RPMI7951 (cell line): ENCODE measurements around the gene SOS1. TPM values are rescaled to one million over a fixed set of nuclear protein-coding genes. Genes with fewer than 3 reads are reported as not detected.
A peak's percentile ranks its signal among the peaks of the same experiment; 100 is the strongest.

ENCODE experiments used
- DNase-seq: peaks from one replicate; pipeline ENCODE4 v3.0.0-alpha.2; 2012; ENCODE audit warnings: low read depth
- total RNA-seq: library from RNA; depleted of rRNA; stranded (reverse); fragments of >200 nt; shearing (Covaris generic); gene quantifications from 2 replicates; pipeline ENCODE4 v1.2.3, GENCODE V29; 2014

SOS1 gene
- total RNA-seq, 1 experiment from 2014 or later, result 17.8 TPM

- no peak for DNase-seq
These were observed 93.4 kb downstream of the SOS1 start for GRCh38 chr2:39027421-39027820.

GRCh38 chr2:39024833-39025232 is 96.0 kb downstream of the SOS1 start:
- DNase-seq, result peak; percentile 2

DNA sequence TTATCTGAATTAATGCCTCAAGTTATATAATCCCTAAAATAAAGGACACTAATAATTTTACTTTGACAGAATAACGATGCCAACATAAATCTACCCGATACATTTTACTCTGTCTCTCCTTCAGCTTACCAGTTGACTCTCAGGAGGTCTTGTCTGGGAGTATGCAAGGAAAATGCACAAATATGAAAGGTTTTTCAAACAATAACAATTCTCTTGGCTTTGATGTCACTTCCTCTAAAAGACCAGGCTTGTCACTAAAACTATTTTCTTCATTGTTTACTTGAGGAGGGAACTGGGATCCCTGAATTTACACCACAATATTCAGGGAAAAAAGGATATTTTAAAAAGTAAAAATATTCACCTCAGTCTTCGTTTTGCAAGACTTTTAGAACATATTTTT is 97.2 kb downstream of the SOS1 start:
- DNase-seq, result no peak

GRCh38 chr2:39022642-39023235 is 98.1 kb downstream of the SOS1 start:
- DNase-seq, result no peak

DNA sequence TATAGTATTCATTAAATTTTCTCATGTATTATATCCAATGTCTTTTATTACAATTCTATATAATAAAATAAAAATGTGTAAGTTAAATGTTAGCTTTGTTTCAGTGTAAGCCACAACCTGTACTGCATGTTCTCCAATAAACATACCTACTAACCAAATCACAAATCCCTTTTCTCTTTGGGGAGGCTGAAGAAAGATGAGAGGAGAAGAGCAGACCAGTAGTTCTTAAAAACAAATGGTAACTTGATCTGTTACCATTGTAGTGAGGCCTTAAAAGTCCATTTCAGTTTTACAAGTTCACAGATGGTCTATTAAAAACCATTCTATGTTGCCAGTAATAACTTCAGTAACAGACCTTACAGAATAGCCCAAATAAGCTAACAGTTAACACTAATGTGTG is 100.5 kb downstream of the SOS1 start:
- DNase-seq, result no peak

DNA sequence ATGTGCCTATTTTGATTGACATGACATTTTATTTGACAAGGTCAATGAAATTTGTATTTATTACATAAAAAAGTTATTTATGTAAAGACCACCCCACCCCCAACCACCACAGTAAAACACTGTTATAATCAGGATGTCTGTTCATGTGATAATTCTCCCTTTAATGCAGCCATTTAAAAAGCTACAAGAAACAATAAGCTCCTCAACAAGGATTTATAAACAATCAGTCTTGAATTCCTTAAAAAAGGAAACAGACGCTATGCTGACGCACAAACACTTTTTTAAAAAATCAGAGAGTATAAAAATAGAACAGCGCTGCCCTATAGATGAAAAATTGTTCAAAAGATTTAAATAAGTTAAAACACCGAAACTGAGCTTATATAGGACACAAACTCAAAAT is 102.2 kb downstream of the SOS1 start:
- DNase-seq, result no peak

GRCh38 chr2:39017334-39017733 is 103.5 kb downstream of the SOS1 start:
- DNase-seq, result no peak

DNA sequence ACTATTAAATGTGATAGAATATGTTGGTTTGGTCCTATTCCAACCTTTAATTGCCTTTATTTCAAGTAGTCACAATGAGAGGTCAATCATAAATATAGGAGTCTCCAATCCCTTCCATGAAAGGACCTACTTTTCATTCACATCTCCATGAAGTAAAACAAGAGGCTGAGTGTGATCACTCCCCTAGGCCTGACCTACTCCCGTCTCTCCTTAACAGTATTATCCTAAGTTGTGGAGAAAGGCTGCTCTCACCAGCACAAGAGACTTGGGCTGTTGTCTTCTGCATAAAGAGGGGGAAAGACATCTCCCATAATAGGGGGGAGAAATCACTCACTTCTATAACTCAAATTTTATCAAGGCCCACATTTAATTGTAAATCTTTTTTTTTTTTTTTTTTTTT is 105.4 kb downstream of the SOS1 start:
- no peak for DNase-seq

DNA sequence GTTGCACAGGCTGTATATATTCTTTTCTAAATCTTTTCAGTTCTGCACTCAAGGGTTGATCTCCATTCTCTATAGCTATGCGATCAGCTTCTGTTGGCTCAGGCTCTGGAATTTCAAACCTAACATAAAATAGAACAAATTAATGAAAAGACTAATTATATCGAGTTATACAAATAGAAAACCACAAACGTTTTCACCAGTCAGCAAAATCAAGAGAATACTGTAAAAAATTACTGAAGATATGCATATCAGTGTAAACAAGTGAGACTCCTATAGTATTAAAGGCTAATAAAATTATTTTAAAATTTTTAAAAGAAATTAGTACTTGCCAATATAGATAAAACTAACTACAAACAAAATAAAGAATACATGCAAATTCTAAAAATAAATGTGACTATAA is 107.0 kb downstream of the SOS1 start:
- no peak for DNase-seq

GRCh38 chr2:39008665-39009064 is 112.2 kb downstream of the SOS1 start:
- DNase-seq, result no peak

DNA sequence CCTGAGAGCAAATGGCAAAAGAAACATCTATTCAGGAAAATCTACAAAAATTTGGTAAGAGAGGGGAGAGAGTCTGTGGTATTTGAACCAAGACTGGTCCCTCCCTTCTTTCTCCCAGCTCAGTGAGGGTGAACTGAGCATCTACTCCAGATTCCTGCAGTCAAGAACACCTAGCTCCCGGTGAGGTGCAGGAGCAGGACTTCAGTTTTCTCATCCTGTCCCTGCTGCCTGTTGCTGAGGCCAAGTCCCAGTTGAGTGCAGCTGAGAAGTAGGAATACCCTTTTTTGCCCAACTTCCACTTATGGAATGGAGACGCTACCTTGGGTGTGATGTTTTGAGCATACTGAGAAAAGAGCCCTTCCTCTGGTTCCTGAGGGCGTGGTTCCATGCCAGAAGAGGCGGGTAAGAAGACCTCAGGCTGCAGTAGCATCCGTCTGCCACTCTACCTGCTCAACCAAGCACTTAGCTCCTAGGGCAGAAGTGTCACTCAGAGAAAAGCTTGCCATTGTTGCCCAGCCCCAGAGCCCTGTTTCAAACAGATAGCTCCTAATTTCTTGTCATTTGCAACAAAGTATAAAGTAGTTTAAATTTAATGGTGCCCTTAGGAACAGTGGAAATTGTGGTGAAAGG is 112.9 kb downstream of the SOS1 start:
- DNase-seq, result no peak

DNA sequence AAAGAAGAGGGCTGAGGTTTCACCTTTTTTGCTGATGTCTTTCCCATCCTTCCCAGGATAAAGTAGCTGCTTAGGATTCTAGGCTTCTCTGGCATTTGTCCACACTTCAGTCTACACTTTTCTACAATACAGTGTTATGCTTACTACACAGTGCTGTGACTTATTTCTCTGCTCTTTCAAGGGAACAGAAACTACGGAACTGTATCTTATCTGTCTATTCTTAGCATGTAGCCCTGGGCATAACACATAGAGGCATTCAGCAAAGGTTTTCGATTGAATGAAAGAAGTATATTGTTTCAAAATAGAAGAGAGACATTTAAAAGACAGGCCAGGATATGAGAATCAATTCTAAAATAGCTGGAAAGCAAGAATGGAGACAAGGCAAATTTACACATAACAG is 120.3 kb downstream of the SOS1 start:
- peak; percentile 42 for DNase-seq

DNA sequence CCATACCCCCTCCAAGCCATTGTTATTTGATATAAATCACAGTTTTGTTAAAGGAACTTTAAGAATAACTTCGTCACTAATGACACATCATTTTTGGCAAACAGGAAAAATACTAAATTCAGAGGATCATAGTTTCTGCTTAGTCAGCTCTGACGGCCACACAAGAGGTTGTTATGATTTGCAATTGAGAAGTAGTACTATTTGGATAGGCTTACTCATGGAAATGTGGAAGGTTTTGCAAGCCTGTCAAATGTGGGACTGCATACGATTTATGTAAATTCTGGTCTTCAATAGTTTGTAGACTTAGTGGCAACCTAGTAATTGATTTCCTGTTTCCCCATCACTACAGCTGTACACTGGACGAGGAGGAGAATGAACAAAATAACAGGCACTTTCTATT is 123.1 kb downstream of the SOS1 start:
- DNase-seq, result peak; percentile 44

GRCh38 chr2:38991899-38992298 is 129.0 kb downstream of the SOS1 start:
- DNase-seq, result peak; percentile 9

- DNase-seq, result no peak
These were observed 132.1 kb downstream of the SOS1 start for GRCh38 chr2:38988716-38989115.

DNA sequence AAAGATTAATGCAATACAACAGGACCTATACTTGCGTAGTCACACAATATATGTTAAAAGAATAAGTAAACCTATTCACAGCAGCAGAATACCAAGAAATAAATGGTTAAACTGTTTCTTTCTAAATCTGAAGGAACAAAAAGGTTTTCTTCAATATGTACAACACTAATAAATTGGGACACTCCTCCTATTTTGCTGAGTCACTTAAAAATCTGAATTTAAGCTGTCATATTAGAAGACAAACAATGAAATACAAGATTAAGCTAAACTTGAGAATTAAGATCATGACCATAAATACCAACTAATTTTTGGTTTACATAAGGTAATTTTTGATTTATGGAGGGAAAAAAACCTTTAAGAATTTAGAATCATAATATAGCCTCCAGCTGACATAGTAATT is 138.4 kb downstream of the SOS1 start:
- DNase-seq, result no peak

GRCh38 chr2:38981670-38982357 is 139.0 kb downstream of the SOS1 start:
- no peak for DNase-seq

- no peak for DNase-seq
These were observed 139.7 kb downstream of the SOS1 start for GRCh38 chr2:38981003-38981669.

DNA sequence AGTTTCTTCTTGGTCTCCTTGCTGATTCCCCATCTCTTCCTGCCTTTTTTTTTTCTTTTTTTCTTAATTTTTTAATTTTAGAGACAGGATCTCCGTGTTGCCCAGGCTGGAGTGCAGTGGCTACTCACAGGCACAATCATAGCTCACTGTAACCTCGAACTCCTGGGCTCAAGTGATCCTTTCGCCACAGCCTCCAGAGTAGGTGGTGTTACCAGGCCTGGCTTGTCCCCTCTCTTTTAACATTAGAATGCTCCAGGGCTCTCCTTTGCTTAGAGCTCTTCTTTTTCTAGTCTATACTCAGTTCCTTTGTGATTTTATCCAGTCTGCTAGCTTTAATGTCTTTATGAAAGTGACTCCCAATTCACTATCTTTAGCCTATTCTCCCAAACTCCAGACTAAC is 141.9 kb downstream of the SOS1 start:
- DNase-seq, result no peak

- DNase-seq, result no peak
These were observed 142.5 kb downstream of the SOS1 start for GRCh38 chr2:38978296-38978903.

- DNase-seq, result no peak
These were observed 143.8 kb downstream of the SOS1 start for GRCh38 chr2:38977047-38977446.

GRCh38 chr2:38975042-38975441 is 145.8 kb downstream of the SOS1 start:
- no peak for DNase-seq
